OCI-M2 (cell line): ENCODE data around the gene BRINP3.

Source experiments
- DNase-seq: peaks from one replicate; lab custom pipeline; 2025; ENCODE audit not compliant: unreplicated experiment; lab: John Stamatoyannopoulos, UW

BRINP3 gene

GRCh38 chr1:190327271-190327670 lies 150.4 kb downstream of the BRINP3 start:
- DNase-seq: no peak

- no peak for DNase-seq
Observed at GRCh38 chr1:190323530-190323929, 154.1 kb downstream of the BRINP3 start.

GRCh38 chr1:190322274-190322673 lies 155.4 kb downstream of the BRINP3 start:
- DNase-seq: no peak

- no peak for DNase-seq
Observed at GRCh38 chr1:190320952-190321351, 156.7 kb downstream of the BRINP3 start.

GRCh38 chr1:190312763-190313162 lies 164.9 kb downstream of the BRINP3 start:
- DNase-seq: no peak

GRCh38 chr1:190303501-190303900 lies 174.2 kb downstream of the BRINP3 start:
- no peak for DNase-seq

- no peak for DNase-seq
Observed at GRCh38 chr1:190296453-190296852, 181.2 kb downstream of the BRINP3 start.

- DNase-seq: no peak
Observed at GRCh38 chr1:190289897-190290296, 187.8 kb downstream of the BRINP3 start.

- DNase-seq: no peak
Observed at GRCh38 chr1:190286111-190286510, 191.6 kb downstream of the BRINP3 start.

- no peak for DNase-seq
Observed at GRCh38 chr1:190277107-190277506, 200.6 kb downstream of the BRINP3 start.

- DNase-seq: no peak
Observed at GRCh38 chr1:190274721-190275120, 202.9 kb downstream of the BRINP3 start.

GRCh38 chr1:190273161-190273560 lies 204.5 kb downstream of the BRINP3 start:
- DNase-seq: no peak

GRCh38 chr1:190262538-190262937 lies 215.1 kb downstream of the BRINP3 start:
- no peak for DNase-seq

GRCh38 chr1:190259424-190259823 lies 218.2 kb downstream of the BRINP3 start:
- DNase-seq: no peak

GRCh38 chr1:190258003-190258402 lies 219.7 kb downstream of the BRINP3 start:
- DNase-seq: no peak

- no peak for DNase-seq
Observed at GRCh38 chr1:190252046-190252445, 225.6 kb downstream of the BRINP3 start.

GRCh38 chr1:190250368-190250767 lies 227.3 kb downstream of the BRINP3 start:
- DNase-seq: no peak

- no peak for DNase-seq
Observed at GRCh38 chr1:190244406-190244805, 233.3 kb downstream of the BRINP3 start.

- DNase-seq: no peak
Observed at GRCh38 chr1:190243056-190243455, 234.6 kb downstream of the BRINP3 start.

- no peak for DNase-seq
Observed at GRCh38 chr1:190226006-190226405, 251.7 kb downstream of the BRINP3 start.

GRCh38 chr1:190212450-190212849 lies 265.2 kb downstream of the BRINP3 start:
- DNase-seq: no peak

GRCh38 chr1:190207733-190208132 lies 269.9 kb downstream of the BRINP3 start:
- DNase-seq: no peak

- no peak for DNase-seq
Observed at GRCh38 chr1:190205713-190206112, 272.0 kb downstream of the BRINP3 start.

GRCh38 chr1:190196020-190196419 lies 281.6 kb downstream of the BRINP3 start:
- no peak for DNase-seq
